IPS-18c (cell line): Measurements from ENCODE around the gene ZNF638.

Source experiments
- H3K4me3 ChIP-seq: 2 replicates; pipeline ENCODE4 v1.7.0; 2013; ENCODE audit warnings: low read depth, mild to moderate bottlenecking, low read length, moderate library complexity; ENCODE audit not compliant: insufficient read depth
- H3K9me3 ChIP-seq: one replicate; pipeline ENCODE4 v1.6.1; 2013; ENCODE audit warnings: mild to moderate bottlenecking, low read length, moderate library complexity; ENCODE audit not compliant: control insufficient read depth, insufficient read depth

Gene ZNF638

DNA sequence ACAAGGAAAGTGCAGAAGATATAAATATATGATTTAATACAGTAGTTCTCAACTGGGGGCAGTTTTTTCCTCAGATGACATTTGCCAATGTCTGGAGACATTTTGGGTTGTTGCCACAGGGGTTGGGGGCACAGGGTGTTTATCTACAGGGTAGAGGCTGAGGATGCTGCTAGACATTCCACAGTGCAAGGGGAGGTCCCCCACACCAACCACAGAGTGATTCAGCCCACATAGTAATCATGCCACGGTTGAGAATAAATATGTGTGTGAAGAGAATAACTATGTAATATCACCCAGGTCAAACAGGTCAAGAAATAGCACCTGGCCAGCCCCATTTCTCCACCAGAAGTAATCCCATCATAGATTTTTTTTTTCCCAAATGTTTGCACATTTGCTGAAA, 139.7 kb downstream of the ZNF638 start:
- H3K4me3 ChIP-seq, result no peak overlapping the region
- H3K9me3 ChIP-seq, result no peaks in the 10 kb centered on the region

DNA sequence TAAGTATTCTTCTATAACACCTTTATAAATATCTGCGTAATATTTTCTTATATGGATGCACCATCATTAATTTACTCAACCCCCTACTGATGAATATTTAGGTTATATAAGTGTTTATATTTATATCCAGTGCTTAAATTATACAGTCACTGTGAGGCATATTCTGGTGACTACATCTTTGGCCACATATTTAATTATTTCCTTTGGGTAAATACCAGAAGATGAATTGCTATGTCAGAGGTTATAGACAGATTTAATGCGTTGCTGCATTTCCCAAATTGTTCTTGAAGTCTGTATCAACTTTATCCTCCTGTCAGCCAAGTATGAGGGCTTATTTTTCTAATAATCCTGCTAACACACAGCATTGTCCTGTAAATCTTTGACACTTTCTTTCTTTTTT, 140.4 kb downstream of the ZNF638 start:
- H3K4me3 ChIP-seq, result no peak overlapping the region
- no peaks in the 10 kb centered on the region for H3K9me3 ChIP-seq

DNA sequence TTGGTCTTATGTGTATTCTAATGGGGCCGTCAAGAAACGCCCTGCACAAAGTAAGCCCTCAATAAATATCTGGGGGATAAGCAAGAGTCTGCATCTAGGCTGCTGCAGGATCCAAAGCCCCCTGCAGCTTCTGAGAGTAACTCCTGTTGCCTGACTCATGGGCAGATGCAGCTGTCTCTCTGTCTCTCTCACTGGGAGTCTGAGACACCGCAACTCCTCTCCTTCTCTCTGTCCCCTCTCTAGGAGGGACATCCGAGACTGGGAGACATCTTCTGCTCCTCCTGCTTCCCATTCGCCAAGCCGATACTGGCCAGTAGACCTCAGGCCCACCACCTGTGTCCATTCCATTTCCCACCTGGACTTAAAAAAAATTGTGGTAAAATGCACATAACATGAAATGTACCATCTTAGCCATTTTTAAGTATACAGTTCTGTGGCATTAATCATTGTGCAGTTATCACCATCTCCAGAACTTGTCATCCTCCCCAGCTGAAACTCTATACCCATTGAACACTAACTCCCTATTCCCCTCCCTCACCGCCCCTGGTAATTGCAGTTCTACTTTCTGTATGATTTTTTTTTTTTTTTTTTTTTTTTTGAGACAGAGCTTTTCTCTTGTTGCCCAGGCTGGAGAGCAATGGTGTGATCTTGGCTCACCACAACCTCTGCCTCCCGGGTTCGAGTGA, 141.9 kb downstream of the ZNF638 start:
- no peak overlapping the region for H3K4me3 ChIP-seq
- H3K9me3 ChIP-seq, result no peaks in the 10 kb centered on the region

GRCh38 chr2:71474116-71474743, 142.6 kb downstream of the ZNF638 start:
- Histone ChIP-seq H3K4me3 (no peak overlapping the region), H3K9me3 (no peaks in the 10 kb centered on the region)

DNA sequence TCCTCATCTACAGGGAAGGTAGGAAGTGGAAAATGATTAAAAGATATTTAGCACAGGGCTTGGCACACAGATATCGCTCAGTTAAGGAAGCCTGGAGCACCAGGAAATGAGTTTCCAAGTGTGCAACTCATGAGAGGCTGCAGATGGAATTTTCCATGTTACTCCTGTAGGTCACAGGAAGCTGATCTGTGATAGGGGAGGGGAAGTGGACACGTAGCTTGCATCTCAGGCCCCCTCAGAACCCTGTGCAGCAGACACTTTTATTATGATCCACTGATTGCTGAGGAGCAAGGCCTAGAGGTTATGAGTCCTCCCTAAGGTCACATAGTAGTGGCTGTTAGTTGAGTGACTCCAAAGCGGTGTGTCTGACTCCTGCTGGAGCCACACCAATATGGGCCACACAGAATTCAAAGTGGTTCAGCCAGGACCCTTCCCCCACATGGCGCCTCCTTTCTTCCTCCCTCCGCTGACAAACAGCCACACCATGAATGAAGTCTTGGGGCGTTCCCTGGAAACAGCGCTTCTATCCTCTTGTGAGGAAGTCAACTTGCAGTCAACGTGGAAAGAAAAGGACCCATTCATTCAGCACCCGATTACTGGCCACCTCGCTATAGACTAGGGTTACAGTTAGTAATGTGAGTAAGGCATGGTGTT, 143.3 kb downstream of the ZNF638 start:
- no peak overlapping the region; the same call in 1 of the 2 replicates for H3K4me3 ChIP-seq
- H3K9me3 ChIP-seq, result no peaks in the 10 kb centered on the region

DNA sequence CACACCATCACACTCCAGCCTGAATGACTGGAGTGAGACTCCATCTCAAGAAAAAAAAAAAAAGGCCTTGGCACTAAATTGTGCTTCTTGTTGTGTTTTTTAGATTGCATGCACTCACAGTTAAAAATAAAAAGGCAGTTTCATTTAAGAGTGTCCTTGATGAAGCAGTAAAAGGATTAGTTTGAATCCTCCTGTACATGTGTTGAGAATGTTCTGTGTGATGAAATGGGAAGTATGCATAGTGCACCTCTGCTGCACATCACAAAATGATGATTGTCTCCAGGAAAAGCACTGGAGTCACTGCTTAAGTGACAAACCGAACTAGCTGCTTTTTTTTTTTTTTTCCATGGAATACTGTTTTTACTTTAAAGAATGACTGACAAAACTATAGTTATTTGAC, 144.9 kb downstream of the ZNF638 start:
- Histone ChIP-seq H3K9me3 (no peaks in the 10 kb centered on the region), H3K4me3 (no peak overlapping the region)

DNA sequence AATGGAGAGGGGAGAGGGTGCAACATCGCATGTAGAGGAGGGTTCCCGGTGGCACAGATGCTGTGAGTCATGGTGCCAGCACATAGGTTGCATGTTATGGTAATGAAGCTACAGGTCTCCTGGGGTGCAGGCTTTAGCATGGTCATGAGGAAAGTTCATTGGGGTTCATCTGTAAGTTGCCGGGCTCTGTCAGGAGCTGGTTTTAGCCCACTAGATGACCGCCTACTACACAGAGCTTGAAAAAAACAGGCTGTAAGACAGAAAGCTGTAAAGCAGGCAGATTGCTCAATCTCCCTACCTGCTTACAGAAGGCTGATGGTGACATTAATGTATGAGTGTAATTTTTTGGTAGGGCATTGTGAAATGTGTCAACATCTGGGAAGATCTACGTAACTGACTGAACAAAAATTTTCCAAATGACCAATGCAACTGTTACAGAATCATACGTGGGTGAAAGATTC, 145.7 kb downstream of the ZNF638 start:
- H3K9me3 ChIP-seq, result no peaks in the 10 kb centered on the region

DNA sequence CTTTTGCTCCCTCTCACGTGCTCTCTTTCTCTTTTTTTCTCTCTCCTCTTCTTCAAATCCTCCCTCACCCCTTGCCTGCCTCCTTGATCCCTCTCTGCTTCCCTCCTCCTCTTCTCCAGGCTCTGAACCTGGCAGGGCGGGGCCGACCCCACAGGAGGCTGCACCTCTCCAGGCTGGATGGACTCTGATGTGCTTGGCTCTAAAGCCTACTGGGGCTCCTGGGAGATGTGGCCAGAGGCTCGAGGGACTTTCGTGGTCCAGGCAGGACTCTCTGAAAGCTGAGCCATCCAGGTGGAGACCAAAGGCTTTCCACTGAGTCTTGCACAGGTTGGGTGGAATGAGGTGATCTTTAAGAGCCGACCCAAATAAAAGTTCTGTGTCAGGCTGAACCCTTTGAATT, 147.2 kb downstream of the ZNF638 start:
- Histone ChIP-seq H3K4me3 (no peak overlapping the region), H3K9me3 (no peaks in the 10 kb centered on the region)

More for the DNA sequence above, 145.7 kb downstream of the ZNF638 start:
- no peak overlapping the region for H3K4me3 ChIP-seq

- Histone ChIP-seq H3K9me3 (no peaks in the 10 kb centered on the region), H3K4me3 (no peak overlapping the region)
These were observed 147.7 kb downstream of the ZNF638 start for GRCh38 chr2:71479261-71479660.

- Histone ChIP-seq H3K4me3 (no peak overlapping the region), H3K9me3 (no peaks in the 10 kb centered on the region)
These were observed 149.5 kb downstream of the ZNF638 start for GRCh38 chr2:71481111-71481510.

DNA sequence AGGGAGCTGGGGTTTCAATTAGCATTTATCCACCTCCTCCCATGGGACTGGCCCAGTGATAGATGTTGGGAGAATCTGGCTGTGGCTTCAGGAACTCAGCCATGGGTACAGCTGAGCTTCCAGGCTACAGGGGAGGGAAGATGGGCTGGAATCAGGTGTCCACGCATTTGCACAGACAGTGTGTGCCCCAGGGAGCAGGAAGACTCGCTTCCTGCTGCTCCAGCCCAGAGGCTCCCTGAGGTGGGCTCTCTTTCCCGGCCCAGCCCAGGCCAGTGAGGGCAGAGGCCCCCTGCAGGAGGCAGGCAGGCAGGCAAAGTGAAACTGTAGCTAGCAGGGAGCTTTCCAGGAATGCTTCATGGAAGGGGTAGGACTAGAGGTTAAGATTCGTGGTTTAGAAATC, 150.5 kb downstream of the ZNF638 start:
- H3K9me3 ChIP-seq, result no peaks in the 10 kb centered on the region

GRCh38 chr2:71483246-71483645, 151.7 kb downstream of the ZNF638 start:
- no peak overlapping the region for H3K4me3 ChIP-seq
- no peaks in the 10 kb centered on the region for H3K9me3 ChIP-seq

More for the DNA sequence above, 150.5 kb downstream of the ZNF638 start:
- no peak overlapping the region for H3K4me3 ChIP-seq

GRCh38 chr2:71484354-71484753, 152.8 kb downstream of the ZNF638 start:
- no peaks in the 10 kb centered on the region for H3K9me3 ChIP-seq

More at GRCh38 chr2:71484354-71484753, 152.8 kb downstream of the ZNF638 start:
- no peak overlapping the region for H3K4me3 ChIP-seq
